HG02642 (cell line): Measurements from ENCODE around the gene IMP4.

Source experiments
- ATAC-seq: cut with Tn5 transposase; IDR thresholded peaks from one replicate; pipeline ENCODE4 v1.9.1; 2021; ENCODE audit warnings: mild to moderate bottlenecking; ENCODE audit not compliant: unreplicated experiment, poor library complexity

The IMP4 gene

DNA sequence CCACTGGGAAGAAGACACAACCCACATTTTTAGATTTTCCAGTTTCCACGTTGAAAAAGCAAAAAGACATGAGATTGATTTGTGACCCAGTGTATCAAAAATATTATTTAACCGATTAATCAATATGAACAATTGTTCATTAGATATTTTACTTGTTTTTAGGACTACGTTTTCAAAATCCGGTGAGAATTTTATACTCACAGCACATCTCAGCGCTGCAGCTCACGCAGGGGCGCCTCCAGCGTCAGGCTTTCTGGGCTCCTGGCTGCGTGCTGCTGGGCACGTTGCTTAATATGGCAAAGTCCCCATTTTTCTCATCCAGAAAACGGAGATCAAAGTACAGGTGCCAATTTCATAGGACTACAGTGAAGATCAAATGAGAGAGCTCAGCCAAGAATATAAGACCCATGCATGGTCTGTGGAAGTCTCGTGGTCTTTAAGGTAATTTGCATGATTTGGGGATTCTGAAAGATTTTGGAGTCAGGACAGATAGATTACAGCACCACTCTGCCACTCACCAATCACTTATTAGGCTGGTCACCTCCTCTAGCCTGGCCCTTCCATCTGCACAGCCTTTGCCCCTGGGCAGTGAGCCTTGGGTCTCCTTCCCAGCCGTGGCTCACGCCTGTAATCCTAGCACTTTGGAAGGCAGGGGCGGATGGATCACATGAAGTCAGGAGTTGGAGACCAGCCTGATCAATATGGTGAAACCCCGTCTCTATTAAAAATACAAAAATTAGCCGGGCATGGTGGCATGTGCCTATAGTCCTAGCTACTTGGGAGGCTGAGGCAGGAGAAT is 49.4 kb downstream of the IMP4 start:
- no peak for ATAC-seq

GRCh38 chr2:130393318-130393910 is 50.7 kb downstream of the IMP4 start:
- ATAC-seq, result no peak
